Renal pelvis (tissue), 4 donors: ENCODE measurements around the gene FAM120A. TPM values are rescaled to one million over a fixed set of nuclear protein-coding genes. Genes with fewer than 3 reads are reported as not detected.
"Not testable (repeated sequence)": the region's sequence is repeated elsewhere in the genome, so short reads cannot be mapped to it uniquely, and the experiment has no call there.

Experiments
- DNase-seq: peaks from one replicate; pipeline ENCODE4 v3.0.0-alpha.2; 2013
- polyA plus RNA-seq, 3 donors: library from polyadenylated mRNA; unstranded; fragments of 120-200 nt; gene quantifications; one replicate each; pipeline ENCODE4 v1.2.1, GENCODE V29; 2013; ENCODE audit not compliant: insufficient read length in 3 of 3

FAM120A gene
- polyA plus RNA-seq, 3 donors: 72.8 to 82.9 (median 78.4) TPM

GRCh38 chr9:93436655-93437407 lies 14.7 kb upstream of the FAM120A start:
- no peak for DNase-seq

GRCh38 chr9:93437996-93438395 lies 13.5 kb upstream of the FAM120A start:
- no peak for DNase-seq

- DNase-seq: not testable (repeated sequence)
Measured at GRCh38 chr9:93439301-93439700, 12.2 kb upstream of the FAM120A start.

GRCh38 chr9:93440896-93441580 lies 10.4 kb upstream of the FAM120A start:
- no peak for DNase-seq

GRCh38 chr9:93446073-93446472 lies 5.4 kb upstream of the FAM120A start:
- no peak for DNase-seq

GRCh38 chr9:93447655-93448054 lies 3.8 kb upstream of the FAM120A start:
- DNase-seq: no peak

GRCh38 chr9:93451849-93452709 lies 594 bp downstream of the FAM120A start:
- no peak for DNase-seq

GRCh38 chr9:93452710-93453046 lies 1.2 kb downstream of the FAM120A start:
- DNase-seq: no peak

- peak; percentile 93 for DNase-seq
Measured at GRCh38 chr9:93453047-93453914, 1.8 kb downstream of the FAM120A start, which contains the start of gene FAM120AOS. FAM120AOS (minus strand) TSS chr9:93453581; CDS start chr9:93452709, 872 bp downstream.

- no peak for DNase-seq
Measured at GRCh38 chr9:93456022-93456421, 4.5 kb downstream of the FAM120A start.

GRCh38 chr9:93456504-93456903 lies 5.0 kb downstream of the FAM120A start:
- no peak for DNase-seq

GRCh38 chr9:93457006-93457405 lies 5.5 kb downstream of the FAM120A start:
- no peak for DNase-seq

GRCh38 chr9:93458712-93459111 lies 7.2 kb downstream of the FAM120A start:
- no peak for DNase-seq

GRCh38 chr9:93459432-93459847 lies 8.0 kb downstream of the FAM120A start:
- DNase-seq: no peak

GRCh38 chr9:93460689-93461413 lies 9.4 kb downstream of the FAM120A start:
- no peak for DNase-seq

GRCh38 chr9:93461414-93461743 lies 9.9 kb downstream of the FAM120A start:
- no peak for DNase-seq

- DNase-seq: no peak
Measured at GRCh38 chr9:93461821-93462220, 10.3 kb downstream of the FAM120A start.

GRCh38 chr9:93463638-93464248 lies 12.3 kb downstream of the FAM120A start:
- DNase-seq: no peak

- DNase-seq: no peak
Measured at GRCh38 chr9:93464395-93464794, 12.9 kb downstream of the FAM120A start.

GRCh38 chr9:93464876-93465275 lies 13.4 kb downstream of the FAM120A start:
- DNase-seq: no peak
